Kidney epithelial cell (primary cell): ENCODE data around the gene ARHGAP8. TPM values are rescaled to one million over a fixed set of nuclear protein-coding genes. Genes with fewer than 3 reads are reported as not detected.
"Not testable (repeated sequence)": the region's sequence is repeated elsewhere in the genome, so short reads cannot be mapped to it uniquely, and the experiment has no call there.

Experiments
- DNase-seq: peaks from one replicate; pipeline ENCODE4 v3.0.0-alpha.2; 2010; ENCODE audit warnings: low read depth
- H3K27me3 ChIP-seq: 2 replicates; pipeline ENCODE4 v1.6.0; 2011; ENCODE audit warnings: low read length; ENCODE audit not compliant: control insufficient read depth, insufficient read depth
- H3K36me3 ChIP-seq: 2 replicates; pipeline ENCODE4 v1.5.1; 2011; ENCODE audit warnings: low read length; ENCODE audit not compliant: control insufficient read depth, insufficient read depth
- H3K4me3 ChIP-seq: 2 replicates; pipeline ENCODE4 v1.5.1; 2011; ENCODE audit warnings: low read depth, mild to moderate bottlenecking, control low read depth, low read length
- total RNA-seq: library from RNA; depleted of rRNA; stranded (reverse); fragments of >200 nt; gene quantifications from 2 replicates; pipeline ENCODE4 v1.2.3, GENCODE V29; 2015
- TF ChIP-seq, protein P1 (sequence below): IDR thresholded peaks from 2 replicates; pipeline ENCODE4 v1.5.1; 2011; ENCODE audit warnings: mild to moderate bottlenecking, moderate library complexity, low read length, control low read depth, inconsistent platforms; ENCODE audit not compliant: insufficient read depth, poor library complexity, severe bottlenecking

Gene ARHGAP8
- total RNA-seq, 1 donor from 2014 or later = 22.9 TPM

DNA sequence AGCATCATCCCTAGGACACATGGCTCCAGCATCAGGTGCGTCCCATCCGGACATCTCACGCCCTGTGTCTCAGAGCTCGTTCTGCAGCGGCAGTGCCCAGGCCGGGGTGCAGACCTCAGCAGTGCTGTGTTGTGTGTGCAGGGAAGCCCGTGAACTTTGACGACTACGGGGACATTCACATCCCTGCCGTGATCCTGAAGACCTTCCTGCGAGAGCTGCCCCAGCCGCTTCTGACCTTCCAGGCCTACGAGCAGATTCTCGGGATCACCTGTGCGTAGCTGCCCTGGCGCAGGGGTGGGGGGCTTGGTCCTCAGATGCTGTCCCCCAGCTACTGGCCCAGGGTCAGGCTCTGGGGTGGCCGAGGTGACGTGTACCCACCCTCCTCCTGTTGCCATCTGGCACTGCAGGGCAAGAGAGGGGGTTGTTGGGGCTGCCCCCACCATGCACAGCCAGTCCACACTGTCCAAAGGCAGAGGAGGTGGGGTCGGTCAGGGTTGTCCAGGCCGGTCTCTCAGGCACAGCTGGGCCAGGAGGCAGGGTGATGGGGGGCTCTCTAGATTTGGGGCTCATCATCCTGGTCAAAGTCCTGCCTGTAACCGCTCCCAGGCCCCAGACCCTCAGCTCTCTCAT lies 96.5 kb downstream of the ARHGAP8 start:
- Histone ChIP-seq H3K36me3 (no peaks in the 10 kb centered on the region), H3K27me3 (no peaks in the 10 kb centered on the region), H3K4me3 (no peak overlapping the region)
- no peak for DNase-seq
- TF ChIP-seq, protein P1, sequence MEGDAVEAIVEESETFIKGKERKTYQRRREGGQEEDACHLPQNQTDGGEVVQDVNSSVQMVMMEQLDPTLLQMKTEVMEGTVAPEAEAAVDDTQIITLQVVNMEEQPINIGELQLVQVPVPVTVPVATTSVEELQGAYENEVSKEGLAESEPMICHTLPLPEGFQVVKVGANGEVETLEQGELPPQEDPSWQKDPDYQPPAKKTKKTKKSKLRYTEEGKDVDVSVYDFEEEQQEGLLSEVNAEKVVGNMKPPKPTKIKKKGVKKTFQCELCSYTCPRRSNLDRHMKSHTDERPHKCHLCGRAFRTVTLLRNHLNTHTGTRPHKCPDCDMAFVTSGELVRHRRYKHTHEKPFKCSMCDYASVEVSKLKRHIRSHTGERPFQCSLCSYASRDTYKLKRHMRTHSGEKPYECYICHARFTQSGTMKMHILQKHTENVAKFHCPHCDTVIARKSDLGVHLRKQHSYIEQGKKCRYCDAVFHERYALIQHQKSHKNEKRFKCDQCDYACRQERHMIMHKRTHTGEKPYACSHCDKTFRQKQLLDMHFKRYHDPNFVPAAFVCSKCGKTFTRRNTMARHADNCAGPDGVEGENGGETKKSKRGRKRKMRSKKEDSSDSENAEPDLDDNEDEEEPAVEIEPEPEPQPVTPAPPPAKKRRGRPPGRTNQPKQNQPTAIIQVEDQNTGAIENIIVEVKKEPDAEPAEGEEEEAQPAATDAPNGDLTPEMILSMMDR = no peak

DNA sequence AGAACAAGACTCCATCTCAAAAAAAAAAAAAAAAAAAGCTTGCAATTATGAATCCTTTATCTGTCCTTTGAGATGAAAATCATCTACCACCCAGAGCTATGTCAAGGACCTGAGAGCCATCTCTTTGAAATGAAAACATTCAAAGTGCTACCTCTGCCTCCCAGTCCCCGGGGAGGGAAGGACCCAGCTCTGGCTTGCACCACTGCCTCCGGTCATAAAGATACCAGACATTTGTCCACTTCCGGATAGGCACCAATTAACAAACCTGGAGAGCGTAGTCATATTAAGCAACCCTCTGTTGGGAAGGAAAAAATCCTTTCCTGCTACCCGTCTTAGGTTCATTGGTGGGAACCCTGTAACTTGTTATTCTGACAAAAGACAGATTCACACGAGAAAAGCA lies 98.6 kb downstream of the ARHGAP8 start:
- H3K4me3 ChIP-seq = no peak overlapping the region
- no peaks in the 10 kb centered on the region for H3K36me3 ChIP-seq
- TF ChIP-seq, protein P1 = no peak
- H3K27me3 ChIP-seq = no peaks in the 10 kb centered on the region
- DNase-seq = no peak

DNA sequence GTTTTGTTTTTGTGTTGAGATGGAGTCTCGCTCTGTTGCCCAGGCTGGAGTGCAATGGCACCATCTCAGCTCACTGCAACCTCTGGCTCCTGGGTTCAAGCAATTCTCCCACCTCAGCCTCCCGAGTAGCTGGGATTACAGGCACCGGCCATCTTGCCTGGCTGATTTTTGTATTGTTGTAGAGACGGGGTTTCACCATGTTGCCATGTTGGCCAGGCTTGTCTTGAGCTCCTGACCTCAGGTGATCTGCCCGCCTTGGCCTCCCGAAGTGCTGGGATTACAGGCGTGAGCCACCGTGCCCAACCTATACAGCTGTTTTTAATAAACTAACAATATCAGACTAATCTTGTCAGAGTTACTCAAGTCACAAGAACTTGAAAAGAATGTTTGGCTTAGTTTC lies 102.3 kb downstream of the ARHGAP8 start:
- DNase-seq, H3K27me3 ChIP-seq, H3K36me3 ChIP-seq, H3K4me3 ChIP-seq: not testable (repeated sequence)

DNA sequence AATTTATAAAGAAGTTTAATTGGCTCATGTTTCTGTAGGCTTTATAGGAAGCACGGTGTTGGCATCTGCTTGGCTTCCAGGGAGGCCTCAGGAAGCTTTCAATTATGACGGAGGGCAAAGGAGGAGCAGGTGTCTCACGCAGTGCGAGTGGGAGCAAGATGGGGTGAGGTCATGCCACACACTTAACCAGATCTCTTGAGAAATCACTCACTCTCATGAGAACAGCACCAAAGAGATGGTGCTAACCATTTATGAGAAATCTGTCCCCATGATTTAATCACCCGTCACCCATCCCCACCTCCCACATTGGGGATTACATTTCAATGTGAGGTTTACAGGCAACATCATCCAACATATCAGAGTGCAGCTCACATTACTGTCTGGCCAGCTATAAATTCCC lies 103.5 kb downstream of the ARHGAP8 start:
- DNase-seq = no peak
- Histone ChIP-seq H3K4me3 (no peak overlapping the region), H3K27me3 (no peaks in the 10 kb centered on the region), H3K36me3 (no peaks in the 10 kb centered on the region)
- TF ChIP-seq, protein P1 = no peak

DNA sequence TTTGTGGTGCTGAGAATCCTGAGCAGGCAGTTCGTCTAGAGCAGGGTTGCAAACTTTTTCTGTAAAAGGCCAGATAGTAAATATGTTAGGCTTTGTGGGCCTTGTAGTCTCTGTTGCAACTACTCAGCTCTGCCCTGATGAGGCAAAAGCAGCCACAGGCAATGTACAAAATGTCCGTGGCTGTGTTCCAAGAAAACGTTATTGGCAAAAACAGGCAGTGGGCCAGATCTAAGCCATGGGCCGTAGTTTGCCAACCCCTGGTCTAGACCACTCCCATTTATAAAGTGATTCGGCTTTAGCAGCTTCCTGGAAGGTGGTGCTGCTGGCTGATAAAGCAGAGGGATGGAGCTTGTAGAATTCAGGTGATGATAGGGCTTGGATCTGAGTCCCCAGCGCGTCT lies 106.4 kb downstream of the ARHGAP8 start:
- not testable (repeated sequence) for DNase-seq, H3K27me3 ChIP-seq, H3K36me3 ChIP-seq, H3K4me3 ChIP-seq

DNA sequence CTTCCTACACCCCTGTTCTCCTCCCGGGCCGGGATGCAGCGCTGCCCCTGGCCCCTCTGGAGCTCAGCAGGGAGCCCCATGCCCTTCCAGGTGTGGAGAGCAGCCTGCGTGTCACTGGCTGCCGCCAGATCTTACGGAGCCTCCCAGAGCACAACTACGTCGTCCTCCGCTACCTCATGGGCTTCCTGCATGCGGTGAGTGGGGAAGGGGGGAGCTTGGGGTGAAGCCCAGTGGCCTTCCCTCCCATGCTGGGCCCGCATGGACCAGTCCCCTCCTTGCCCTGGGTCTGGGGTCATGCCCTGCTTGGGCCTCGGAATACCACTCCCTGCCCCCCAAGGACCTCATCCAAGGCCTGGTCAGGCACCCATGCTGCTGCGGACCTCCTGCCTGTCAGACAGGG lies 107.3 kb downstream of the ARHGAP8 start:
- TF ChIP-seq, protein P1 = no peak
- Histone ChIP-seq H3K4me3 (no peak overlapping the region), H3K36me3 (no peaks in the 10 kb centered on the region), H3K27me3 (no peaks in the 10 kb centered on the region)
- no peak for DNase-seq

DNA sequence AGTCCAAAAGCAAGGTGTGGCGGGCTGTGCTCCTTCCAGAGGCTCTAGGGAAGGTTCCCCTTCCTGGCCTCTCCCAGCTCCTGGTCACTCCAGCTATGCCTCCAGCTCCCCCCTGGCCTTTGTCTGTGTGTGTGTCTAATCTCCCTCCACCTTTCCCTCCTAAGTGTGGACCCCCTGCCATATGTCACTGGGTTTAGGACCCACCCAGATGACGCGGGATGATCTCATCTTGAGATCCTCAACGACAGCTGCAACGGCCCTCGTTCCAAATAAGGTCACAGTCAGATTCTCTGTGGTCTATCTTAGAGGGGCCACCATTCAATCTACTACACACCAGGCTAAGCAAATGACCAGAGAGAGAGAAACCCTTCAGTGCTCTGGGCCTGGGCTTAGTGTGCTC lies 107.9 kb downstream of the ARHGAP8 start:
- H3K27me3 ChIP-seq = no peaks in the 10 kb centered on the region
- DNase-seq = no peak
- TF ChIP-seq, protein P1 = no peak
- no peaks in the 10 kb centered on the region for H3K36me3 ChIP-seq
- H3K4me3 ChIP-seq = no peak overlapping the region
